ENCODE results near the gene TFAP2E.

- TF ChIP-seq CTCF (conservative IDR thresholded peaks at IDR 0.05; ENCODE audit: low read length) (no peak), EZH2phosphoT487 (IDR thresholded peaks at IDR 0.05; ENCODE audit: borderline replicate concordance) (no peak)
These were observed 41.7 kb upstream of the TFAP2E start for GRCh38 chr1:35531368-35531767.

Data from Loucy (cell line).